Measurements from ENCODE around the gene ZYX. TPM values are rescaled to one million over a fixed set of nuclear protein-coding genes. Genes with fewer than 3 reads are reported as not detected.

The ZYX gene
- total RNA-seq, 1 experiment from 2014 or later = 132 TPM

DNA sequence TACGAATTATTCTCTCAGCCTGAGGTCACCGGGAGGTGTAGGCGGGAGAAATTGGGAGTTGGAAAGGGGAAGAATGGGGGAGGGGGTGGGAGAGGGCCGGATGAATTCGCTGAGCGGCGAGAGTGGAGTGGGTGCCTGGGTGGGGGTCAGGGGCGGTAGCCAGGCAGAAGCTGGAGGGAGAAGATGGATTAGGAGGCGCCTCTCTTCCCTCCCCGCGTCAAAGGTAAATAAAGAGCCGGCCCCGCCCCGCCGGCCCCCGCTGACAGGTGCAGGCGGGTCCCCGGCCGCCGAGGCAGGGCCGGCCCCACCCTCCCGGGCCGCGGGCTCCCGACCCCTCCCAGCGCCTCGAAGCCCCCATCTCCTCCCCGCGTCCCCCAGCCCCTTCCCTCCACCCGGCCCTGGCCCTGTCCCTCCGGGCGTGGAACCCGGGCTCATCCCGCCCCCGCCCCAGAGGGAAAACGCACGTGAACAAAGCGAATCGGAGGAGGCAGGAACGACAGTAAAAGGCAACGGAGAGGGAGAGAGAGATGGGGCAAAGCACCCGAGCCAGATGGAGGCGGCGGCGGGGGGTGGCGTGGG lies 19.5 kb upstream of the ZYX start:
- intact Hi-C loops (cut with micrococcal nuclease; ENCODE audit: unreplicated experiment) = no loop called here
- Histone ChIP-seq H3K9me3 (ENCODE audit: low read depth, low read length, poor library complexity, severe bottlenecking) (no peaks in the 10 kb centered on the region), H3K4me1 (ENCODE audit: insufficient read depth, low read length, poor library complexity, severe bottlenecking) (peaks cover 10% of the 10 kb centered on the region), H3K27ac (ENCODE audit: low read depth, low read length, poor library complexity, severe bottlenecking) (no peak overlapping the region), H3K27me3 (replicated peaks; ENCODE audit: insufficient read depth, low read depth, low read length, poor library complexity) (peaks cover 59% of the 10 kb centered on the region), H3K4me3 (ENCODE audit: low read depth, low read length, poor library complexity, severe bottlenecking) (peak overlapping the region; percentile 51), H3K36me3 (ENCODE audit: insufficient read depth, low read length, poor library complexity, severe bottlenecking) (no peaks in the 10 kb centered on the region)
- no peak for DNase-seq (ENCODE audit: low spot score)
- no TSS peak for BruUV-seq (replicated peaks)
- CTCF ChIA-PET = interaction anchor here (0.6 to 0.9 kb wide), 2 partner anchors 19 kb away, joined by 3 to 5 read pairs; no protein-coding TSS in a partner anchor
- POLR2A ChIA-PET (ENCODE audit: low non-redundant PET) = no interaction called here
- no peak for TF ChIP-seq EZH2 (IDR thresholded peaks at IDR 0.05; ENCODE audit: borderline replicate concordance, low read depth, low read length, poor library complexity, severe bottlenecking)
- TF ChIP-seq, protein P1, sequence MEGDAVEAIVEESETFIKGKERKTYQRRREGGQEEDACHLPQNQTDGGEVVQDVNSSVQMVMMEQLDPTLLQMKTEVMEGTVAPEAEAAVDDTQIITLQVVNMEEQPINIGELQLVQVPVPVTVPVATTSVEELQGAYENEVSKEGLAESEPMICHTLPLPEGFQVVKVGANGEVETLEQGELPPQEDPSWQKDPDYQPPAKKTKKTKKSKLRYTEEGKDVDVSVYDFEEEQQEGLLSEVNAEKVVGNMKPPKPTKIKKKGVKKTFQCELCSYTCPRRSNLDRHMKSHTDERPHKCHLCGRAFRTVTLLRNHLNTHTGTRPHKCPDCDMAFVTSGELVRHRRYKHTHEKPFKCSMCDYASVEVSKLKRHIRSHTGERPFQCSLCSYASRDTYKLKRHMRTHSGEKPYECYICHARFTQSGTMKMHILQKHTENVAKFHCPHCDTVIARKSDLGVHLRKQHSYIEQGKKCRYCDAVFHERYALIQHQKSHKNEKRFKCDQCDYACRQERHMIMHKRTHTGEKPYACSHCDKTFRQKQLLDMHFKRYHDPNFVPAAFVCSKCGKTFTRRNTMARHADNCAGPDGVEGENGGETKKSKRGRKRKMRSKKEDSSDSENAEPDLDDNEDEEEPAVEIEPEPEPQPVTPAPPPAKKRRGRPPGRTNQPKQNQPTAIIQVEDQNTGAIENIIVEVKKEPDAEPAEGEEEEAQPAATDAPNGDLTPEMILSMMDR (conservative IDR thresholded peaks at IDR 0.05; ENCODE audit: low read depth, low read length) = no peak

DNA sequence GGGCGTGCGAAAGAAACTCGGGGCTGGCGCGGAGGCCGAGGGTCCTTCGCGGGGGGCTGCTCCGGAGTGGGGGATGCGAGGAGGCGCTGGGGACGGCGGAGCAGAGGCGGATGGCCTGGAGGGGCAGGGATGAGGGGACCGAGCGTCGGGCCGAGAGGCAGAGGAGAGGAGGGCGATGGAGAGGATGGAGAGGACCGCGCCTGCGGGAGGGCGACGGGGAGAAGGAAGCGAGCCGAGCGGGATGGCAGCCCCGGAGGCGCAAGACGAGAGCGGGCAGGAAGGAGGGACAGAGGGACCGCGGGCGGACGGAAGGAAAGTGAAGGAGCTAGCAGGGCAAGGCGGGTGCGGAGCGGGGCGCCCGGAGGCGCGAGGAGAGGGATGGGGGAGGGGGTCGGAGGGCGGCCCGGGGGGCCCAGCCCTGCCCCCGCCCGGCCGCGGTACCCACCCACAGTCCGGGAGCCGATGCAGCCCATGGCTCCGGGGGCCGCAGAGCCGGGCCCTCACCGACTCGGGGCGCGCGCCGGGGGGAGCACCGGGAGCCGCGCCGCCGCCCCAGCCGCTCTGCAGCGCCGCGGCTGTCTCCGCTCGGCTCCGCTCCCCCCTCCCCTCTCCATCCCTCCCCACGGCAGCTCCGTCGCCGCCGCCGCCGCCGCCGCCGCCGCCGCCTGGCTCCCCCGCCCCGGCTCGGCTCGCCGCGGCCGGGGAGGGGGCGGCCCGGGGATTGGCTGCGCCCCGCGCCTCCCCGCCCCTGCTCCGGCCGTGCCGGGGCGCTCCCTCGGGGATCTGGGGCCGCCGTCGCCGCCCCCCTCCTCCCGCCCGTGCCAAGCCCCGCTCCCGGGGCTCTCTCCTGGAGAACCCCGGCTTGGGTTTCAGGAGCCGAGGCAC lies 18.8 kb upstream of the ZYX start, which contains the start of gene FAM131B:
FAM131B (minus strand) TSS at position 583 of the 885 bp plus-strand sequence; CDS start at position 473, 110 bp downstream.
- no TSS peak for BruUV-seq (replicated peaks)
- peaks cover 10% of the 10 kb centered on the region for H3K4me1 ChIP-seq (ENCODE audit: insufficient read depth, low read length, poor library complexity, severe bottlenecking)
- intact Hi-C loops (cut with micrococcal nuclease; ENCODE audit: unreplicated experiment) = no loop called here
- DNase-seq (ENCODE audit: low spot score) = peak; percentile 19
- CTCF ChIA-PET = interaction anchor here (0.9 kb wide), 1 partner anchor 18 kb away, joined by 3 read pairs; no protein-coding TSS in a partner anchor
- H3K27me3 ChIP-seq (replicated peaks; ENCODE audit: insufficient read depth, low read depth, low read length, poor library complexity) = peaks cover 59% of the 10 kb centered on the region
- H3K9me3 ChIP-seq (ENCODE audit: low read depth, low read length, poor library complexity, severe bottlenecking) = no peaks in the 10 kb centered on the region
- H3K4me3 ChIP-seq (ENCODE audit: low read depth, low read length, poor library complexity, severe bottlenecking) = peak within 1 kb of the TSS; percentile 51
- no peak within 1 kb of the TSS for H3K27ac ChIP-seq (ENCODE audit: low read depth, low read length, poor library complexity, severe bottlenecking)
- peak; percentile 60 for TF ChIP-seq EZH2 (IDR thresholded peaks at IDR 0.05; ENCODE audit: borderline replicate concordance, low read depth, low read length, poor library complexity, severe bottlenecking)
- TF ChIP-seq, protein P1 (conservative IDR thresholded peaks at IDR 0.05; ENCODE audit: low read depth, low read length) = no peak
- no peaks in the 10 kb centered on the region for H3K36me3 ChIP-seq (ENCODE audit: insufficient read depth, low read length, poor library complexity, severe bottlenecking)
- POLR2A ChIA-PET (ENCODE audit: low non-redundant PET) = no interaction called here

DNA sequence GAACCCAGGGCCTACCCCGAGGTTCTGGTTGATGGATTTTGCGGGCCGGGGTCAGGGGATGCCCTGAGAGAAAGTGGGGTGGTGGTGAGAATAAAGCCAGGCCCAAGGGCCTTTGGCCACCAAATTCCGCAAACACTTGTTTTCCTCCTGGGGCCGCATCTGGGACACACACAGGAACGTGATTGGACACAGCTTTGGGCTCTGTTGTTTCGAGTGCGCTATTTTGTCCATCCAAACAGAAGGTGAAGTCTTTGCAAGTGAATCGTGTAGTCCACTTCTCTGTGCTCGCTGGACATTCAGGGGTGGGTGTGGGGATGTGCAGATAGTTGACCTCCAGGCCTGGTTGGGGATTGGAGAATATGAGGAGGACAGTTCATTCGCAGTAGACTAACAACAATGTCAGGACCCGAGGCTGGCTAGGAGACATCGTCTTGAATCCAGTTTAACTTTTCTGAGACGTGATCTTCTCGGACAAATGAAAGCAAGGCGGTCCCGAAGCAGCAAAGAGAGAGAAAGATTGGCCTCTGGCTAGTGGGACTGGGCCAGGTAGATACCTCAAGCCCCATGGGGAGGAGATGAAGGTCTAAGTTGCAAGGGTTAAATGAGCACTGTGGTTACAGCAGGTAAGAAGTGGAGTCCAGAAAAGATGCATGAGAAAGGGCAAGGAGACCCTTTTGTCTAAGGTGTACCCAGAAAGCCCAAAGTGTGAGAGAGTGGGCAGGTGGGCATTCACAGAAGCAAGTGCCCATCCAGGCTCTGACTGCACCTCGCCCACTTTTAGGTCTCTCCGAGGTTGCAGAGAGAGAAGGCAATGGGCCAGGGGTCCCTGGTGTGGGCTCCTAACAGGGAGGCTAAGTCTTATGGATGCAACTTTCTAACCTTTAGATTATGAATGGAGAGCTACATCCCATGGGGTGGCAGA lies 17.9 kb upstream of the ZYX start:
- Histone ChIP-seq H3K27me3 (replicated peaks; ENCODE audit: insufficient read depth, low read depth, low read length, poor library complexity) (peaks cover 59% of the 10 kb centered on the region), H3K4me3 (ENCODE audit: low read depth, low read length, poor library complexity, severe bottlenecking) (peak overlapping the region; percentile 51), H3K36me3 (ENCODE audit: insufficient read depth, low read length, poor library complexity, severe bottlenecking) (no peaks in the 10 kb centered on the region), H3K27ac (ENCODE audit: low read depth, low read length, poor library complexity, severe bottlenecking) (no peak overlapping the region), H3K9me3 (ENCODE audit: low read depth, low read length, poor library complexity, severe bottlenecking) (no peaks in the 10 kb centered on the region), H3K4me1 (ENCODE audit: insufficient read depth, low read length, poor library complexity, severe bottlenecking) (peaks cover 10% of the 10 kb centered on the region)
- POLR2A ChIA-PET (ENCODE audit: low non-redundant PET) = no interaction called here
- CTCF ChIA-PET = interaction anchor here (0.5 kb wide), 1 partner anchor 17 kb away, joined by 5 read pairs; no protein-coding TSS in a partner anchor
- no peak for DNase-seq (ENCODE audit: low spot score)
- peak; percentile 59 for TF ChIP-seq EZH2 (IDR thresholded peaks at IDR 0.05; ENCODE audit: borderline replicate concordance, low read depth, low read length, poor library complexity, severe bottlenecking)
- TF ChIP-seq, protein P1 (conservative IDR thresholded peaks at IDR 0.05; ENCODE audit: low read depth, low read length) = no peak
- no TSS peak for BruUV-seq (replicated peaks)
- intact Hi-C loops (cut with micrococcal nuclease; ENCODE audit: unreplicated experiment) = no loop called here

All from A673 (cell line).